OCI-LY3 (cell line): ENCODE measurements around the gene SIGLEC12.

Source experiments
- EZH2phosphoT487 ChIP-seq: fragments of 200-600 bp; shearing (Covaris generic); IDR thresholded peaks from 2 replicates; pipeline ENCODE4 v1.6.1; 2018; ENCODE audit warnings: antibody characterized with exemption, mixed run types, low read depth
- TF ChIP-seq, protein P1 (sequence below): fragments of 200-600, 300-600 bp; sonication (generic); IDR thresholded peaks from 2 replicates; pipeline ENCODE4 v1.5.1; 2014; ENCODE audit warnings: antibody characterized with exemption, low read length, low read depth

DNA sequence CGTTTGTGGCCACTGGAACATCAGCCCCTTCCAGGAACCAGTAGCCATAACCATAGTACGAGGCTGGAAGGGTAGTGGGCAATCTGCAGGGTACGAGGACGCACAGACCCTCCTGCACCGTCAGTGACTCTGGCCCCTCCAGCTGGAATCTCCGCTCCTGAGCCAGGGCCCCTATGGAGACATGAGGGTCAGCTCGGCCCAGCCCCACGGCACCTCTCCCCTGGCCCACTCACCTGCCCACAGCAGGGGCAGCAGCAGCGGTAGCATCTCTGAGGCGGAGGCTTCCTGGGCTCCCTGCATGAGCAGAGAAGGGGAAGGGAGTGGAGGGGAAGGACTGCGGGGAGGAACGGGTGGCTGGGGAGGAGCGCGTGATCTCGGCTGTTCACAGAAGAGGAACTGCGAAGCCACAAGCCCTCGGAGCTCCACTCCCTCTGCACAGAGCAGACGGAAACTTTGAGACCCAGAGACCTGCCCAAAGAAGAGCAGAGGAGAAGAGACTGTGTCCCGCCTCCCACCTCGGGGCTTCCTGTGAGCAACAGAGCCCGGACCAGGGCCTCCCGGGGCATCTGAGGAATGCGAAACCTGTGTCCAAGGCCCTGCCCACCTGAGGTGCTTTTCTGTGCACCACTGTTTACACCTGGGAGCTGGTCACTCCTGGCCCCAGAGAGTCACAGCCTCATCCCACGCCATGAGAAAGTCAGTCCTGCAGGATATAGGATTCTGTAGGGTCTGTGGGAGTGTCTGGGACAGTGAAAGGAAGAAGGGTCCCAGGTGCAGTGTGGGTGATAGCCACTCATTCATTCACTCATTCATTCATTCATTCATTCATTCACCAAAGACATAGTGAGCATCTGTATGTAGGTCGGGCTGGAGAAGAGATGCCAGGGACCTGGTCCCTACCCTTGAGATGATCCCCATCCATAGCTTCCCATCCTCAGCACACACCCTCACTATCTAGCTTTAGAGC is 30.0 kb upstream of the SIGLEC12 start, which contains the start of gene SIGLEC6:
- TF ChIP-seq, protein P1, sequence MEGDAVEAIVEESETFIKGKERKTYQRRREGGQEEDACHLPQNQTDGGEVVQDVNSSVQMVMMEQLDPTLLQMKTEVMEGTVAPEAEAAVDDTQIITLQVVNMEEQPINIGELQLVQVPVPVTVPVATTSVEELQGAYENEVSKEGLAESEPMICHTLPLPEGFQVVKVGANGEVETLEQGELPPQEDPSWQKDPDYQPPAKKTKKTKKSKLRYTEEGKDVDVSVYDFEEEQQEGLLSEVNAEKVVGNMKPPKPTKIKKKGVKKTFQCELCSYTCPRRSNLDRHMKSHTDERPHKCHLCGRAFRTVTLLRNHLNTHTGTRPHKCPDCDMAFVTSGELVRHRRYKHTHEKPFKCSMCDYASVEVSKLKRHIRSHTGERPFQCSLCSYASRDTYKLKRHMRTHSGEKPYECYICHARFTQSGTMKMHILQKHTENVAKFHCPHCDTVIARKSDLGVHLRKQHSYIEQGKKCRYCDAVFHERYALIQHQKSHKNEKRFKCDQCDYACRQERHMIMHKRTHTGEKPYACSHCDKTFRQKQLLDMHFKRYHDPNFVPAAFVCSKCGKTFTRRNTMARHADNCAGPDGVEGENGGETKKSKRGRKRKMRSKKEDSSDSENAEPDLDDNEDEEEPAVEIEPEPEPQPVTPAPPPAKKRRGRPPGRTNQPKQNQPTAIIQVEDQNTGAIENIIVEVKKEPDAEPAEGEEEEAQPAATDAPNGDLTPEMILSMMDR = no peak
- no peak for TF ChIP-seq EZH2phosphoT487
